Esophagus muscularis mucosa (tissue), 4 donors: Measurements from ENCODE around the gene CHST6. TPM values are rescaled to one million over a fixed set of nuclear protein-coding genes. Genes with fewer than 3 reads are reported as not detected.
"Not testable (repeated sequence)": the region's sequence is repeated elsewhere in the genome, so short reads cannot be mapped to it uniquely, and the experiment has no call there.

Source experiments
- DNase-seq: peaks from one replicate; pipeline ENCODE4 v3.0.0-alpha.2; 2017; ENCODE audit errors: extremely low spot score
- H3K27ac ChIP-seq, 4 donors: fragments of 200-600 bp; sonication (generic); replicated peaks in 1 of 4; 1 replicate in 3 of 4; 2 replicates in 1 of 4; pipeline ENCODE4 v1.5.1; 2016 to 2019; ENCODE audit warnings: mild to moderate bottlenecking in 1 of 4
- H3K27me3 ChIP-seq, 4 donors: fragments of 200-600 bp; sonication (generic); one replicate each; pipeline versions ENCODE4 v1.5.1 to v1.6.0; 2016 to 2019
- H3K36me3 ChIP-seq, 4 donors: fragments of 200-600 bp; sonication (generic); one replicate each; pipeline ENCODE4 v1.5.1; 2016 to 2019
- H3K4me1 ChIP-seq, 4 donors: fragments of 200-600 bp; sonication (generic); one replicate each; pipeline ENCODE4 v1.5.1; 2016 to 2019
- H3K4me3 ChIP-seq, 4 donors: fragments of 200-600 bp; sonication (generic); 1 replicate in 2 of 4; 2 replicates in 2 of 4; pipeline ENCODE4 v1.5.1; 2016 to 2019; ENCODE audit warnings: mild to moderate bottlenecking in 4 of 4, moderate library complexity in 1 of 4
- H3K9me3 ChIP-seq, 4 donors: fragments of 200-600 bp; sonication (generic); 1 replicate in 3 of 4; 2 replicates in 1 of 4; pipeline ENCODE4 v1.5.1; 2016 to 2019
- EP300 ChIP-seq: sonication (generic); formaldehyde crosslinking; IDR thresholded peaks from one replicate; pipeline ENCODE4 v1.6.1; 2017; ENCODE audit warnings: antibody characterized with exemption
- POLR2A ChIP-seq: fragments of 450-650 bp; IDR thresholded peaks from one replicate; pipeline ENCODE4 v1.6.1; 2017; ENCODE audit warnings: antibody characterized with exemption, moderate library complexity, mild to moderate bottlenecking, low read depth
- POLR2AphosphoS5 ChIP-seq, 2 donors: sonication (generic); formaldehyde crosslinking; IDR thresholded peaks; one replicate each; pipeline ENCODE4 v1.6.1; 2017; ENCODE audit warnings: antibody characterized with exemption in 2 of 2
- WGBS: methylation state at CpG from one replicate; pipeline ENCODE4 v1.1.5; 2018; 5-methylcytosine and 5-hydroxymethylcytosine counted together
- intact Hi-C: fragments of 100-400 bp; cut with DNase I; formaldehyde crosslinking; loops from one replicate; pipeline ENCODE4 v1.15.1; 2023
- total RNA-seq, 4 donors: library from RNA; depleted of rRNA; stranded (reverse); fragments of >200 nt; gene quantifications; one replicate each; pipeline versions ENCODE4 v1.1.0 to v1.2.1, GENCODE V29; 2016
- TF ChIP-seq, protein P1 (sequence below), 3 experiments: fragments of 200-600 bp in 2 of 3; fragments of 450-650 bp in 1 of 3; sonication (generic) in 2 of 3; IDR thresholded peaks; one replicate each; pipeline ENCODE4 v1.5.1; 2017 to 2019; ENCODE audit warnings: antibody characterized with exemption in 3 of 3, mild to moderate bottlenecking in 2 of 3, moderate library complexity in 1 of 3

The CHST6 gene
- total RNA-seq, 4 donors from 2014 or later = 0.33 to 2.4 (median 0.90) TPM

DNA sequence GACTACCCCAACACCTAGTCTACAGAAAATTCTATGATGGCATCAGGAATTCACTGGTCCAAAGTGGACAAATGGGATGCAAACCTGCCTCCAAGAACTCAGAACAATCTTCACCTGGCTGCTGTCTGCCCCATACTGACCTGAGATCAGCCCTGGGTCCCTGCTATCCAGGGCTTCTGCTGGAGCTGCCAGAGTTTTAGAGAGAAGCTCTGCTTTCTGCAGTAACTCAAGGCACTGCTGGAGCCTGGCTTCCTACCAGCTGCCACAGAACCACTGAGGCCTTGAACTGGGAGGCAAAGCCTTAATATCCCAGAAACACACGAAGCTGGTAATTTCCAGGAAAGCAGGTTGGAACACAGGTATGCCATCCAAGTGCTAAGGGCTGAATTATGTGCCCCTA lies 38.3 kb downstream of the CHST6 start:
- DNase-seq = no peak
- TF ChIP-seq EP300 (no peak), POLR2AphosphoS5 (IDR thresholded peaks at IDR 0.05) (no peak), POLR2A (no peak)
- TF ChIP-seq, protein P1, sequence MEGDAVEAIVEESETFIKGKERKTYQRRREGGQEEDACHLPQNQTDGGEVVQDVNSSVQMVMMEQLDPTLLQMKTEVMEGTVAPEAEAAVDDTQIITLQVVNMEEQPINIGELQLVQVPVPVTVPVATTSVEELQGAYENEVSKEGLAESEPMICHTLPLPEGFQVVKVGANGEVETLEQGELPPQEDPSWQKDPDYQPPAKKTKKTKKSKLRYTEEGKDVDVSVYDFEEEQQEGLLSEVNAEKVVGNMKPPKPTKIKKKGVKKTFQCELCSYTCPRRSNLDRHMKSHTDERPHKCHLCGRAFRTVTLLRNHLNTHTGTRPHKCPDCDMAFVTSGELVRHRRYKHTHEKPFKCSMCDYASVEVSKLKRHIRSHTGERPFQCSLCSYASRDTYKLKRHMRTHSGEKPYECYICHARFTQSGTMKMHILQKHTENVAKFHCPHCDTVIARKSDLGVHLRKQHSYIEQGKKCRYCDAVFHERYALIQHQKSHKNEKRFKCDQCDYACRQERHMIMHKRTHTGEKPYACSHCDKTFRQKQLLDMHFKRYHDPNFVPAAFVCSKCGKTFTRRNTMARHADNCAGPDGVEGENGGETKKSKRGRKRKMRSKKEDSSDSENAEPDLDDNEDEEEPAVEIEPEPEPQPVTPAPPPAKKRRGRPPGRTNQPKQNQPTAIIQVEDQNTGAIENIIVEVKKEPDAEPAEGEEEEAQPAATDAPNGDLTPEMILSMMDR (IDR thresholded peaks at IDR 0.05) = no peak
- intact Hi-C loops = no loop called here
- WGBS = 70% methylated on average over 1 of the region's 1 CpG
- Histone ChIP-seq H3K27me3 (no peaks in the 10 kb centered on the region), H3K4me1 (peaks cover 21 to 49% (median 25%) of the 10 kb centered on the region in 4 donors), H3K4me3 (no peak overlapping the region), H3K27ac (no peak overlapping the region), H3K36me3 (no peaks in the 10 kb centered on the region), H3K9me3 (no peaks in the 10 kb centered on the region)

DNA sequence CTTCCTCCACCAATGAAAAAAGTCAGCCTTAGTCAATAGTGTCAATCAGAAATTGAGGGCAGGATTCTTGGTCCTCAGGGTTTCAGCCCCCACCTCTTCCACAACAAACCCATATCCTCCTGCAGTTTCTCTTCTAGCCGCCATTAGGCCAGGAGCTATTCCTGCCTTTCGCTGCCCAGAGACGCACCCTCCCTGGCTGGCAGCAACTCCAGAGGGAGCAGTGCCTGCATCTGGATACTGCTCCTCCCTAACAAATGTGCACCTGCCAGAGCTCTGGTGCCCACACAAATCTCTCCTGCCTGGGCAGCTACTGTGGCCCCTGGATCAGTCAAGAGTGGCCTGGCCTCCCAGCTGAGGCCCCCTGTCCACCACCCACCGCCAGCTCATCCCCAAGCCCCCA lies 38.8 kb downstream of the CHST6 start:
- peaks cover 17 to 44% (median 22%) of the 10 kb centered on the region in 4 donors for H3K4me1 ChIP-seq
- intact Hi-C loops, H3K27ac ChIP-seq, H3K9me3 ChIP-seq, H3K4me3 ChIP-seq, DNase-seq, H3K27me3 ChIP-seq, H3K36me3 ChIP-seq: not testable (repeated sequence)
- WGBS = 83% methylated on average over 2 of the region's 4 CpGs

DNA sequence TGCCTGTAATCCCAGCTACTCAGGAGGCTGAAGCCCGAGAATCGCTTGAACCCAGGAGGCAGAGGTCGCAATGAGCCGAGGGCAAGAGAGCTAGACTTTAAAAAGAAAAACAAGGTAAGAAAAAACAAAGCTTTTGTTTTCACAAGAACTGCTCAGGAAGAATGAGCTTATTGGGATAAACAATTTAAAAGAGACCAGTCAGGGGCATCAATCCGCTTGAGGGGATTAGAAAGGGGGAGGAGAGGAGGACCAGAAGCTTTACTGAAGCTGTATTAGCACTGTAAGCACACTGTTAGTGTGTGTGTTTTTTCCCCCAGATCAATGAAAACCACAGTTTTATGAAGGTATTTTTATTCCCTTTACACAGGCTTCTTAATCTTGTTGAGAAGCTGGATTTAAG lies 39.6 kb downstream of the CHST6 start:
- intact Hi-C loops = no loop called here
- H3K9me3 ChIP-seq = no peaks in the 10 kb centered on the region
- H3K27ac ChIP-seq = no peak overlapping the region
- WGBS = 65% methylated on average over 5 of the region's 5 CpGs
- H3K4me3 ChIP-seq = no peak overlapping the region
- peaks cover 9 to 38% (median 18%) of the 10 kb centered on the region in 4 donors for H3K4me1 ChIP-seq
- TF ChIP-seq POLR2AphosphoS5 (IDR thresholded peaks at IDR 0.05) (no peak), POLR2A (no peak), EP300 (no peak)
- TF ChIP-seq, protein P1 (IDR thresholded peaks at IDR 0.05) = no peak
- DNase-seq = no peak
- no peaks in the 10 kb centered on the region for H3K27me3 ChIP-seq
- peaks cover 0 to 9% (median 8%) of the 10 kb centered on the region in 4 donors for H3K36me3 ChIP-seq

DNA sequence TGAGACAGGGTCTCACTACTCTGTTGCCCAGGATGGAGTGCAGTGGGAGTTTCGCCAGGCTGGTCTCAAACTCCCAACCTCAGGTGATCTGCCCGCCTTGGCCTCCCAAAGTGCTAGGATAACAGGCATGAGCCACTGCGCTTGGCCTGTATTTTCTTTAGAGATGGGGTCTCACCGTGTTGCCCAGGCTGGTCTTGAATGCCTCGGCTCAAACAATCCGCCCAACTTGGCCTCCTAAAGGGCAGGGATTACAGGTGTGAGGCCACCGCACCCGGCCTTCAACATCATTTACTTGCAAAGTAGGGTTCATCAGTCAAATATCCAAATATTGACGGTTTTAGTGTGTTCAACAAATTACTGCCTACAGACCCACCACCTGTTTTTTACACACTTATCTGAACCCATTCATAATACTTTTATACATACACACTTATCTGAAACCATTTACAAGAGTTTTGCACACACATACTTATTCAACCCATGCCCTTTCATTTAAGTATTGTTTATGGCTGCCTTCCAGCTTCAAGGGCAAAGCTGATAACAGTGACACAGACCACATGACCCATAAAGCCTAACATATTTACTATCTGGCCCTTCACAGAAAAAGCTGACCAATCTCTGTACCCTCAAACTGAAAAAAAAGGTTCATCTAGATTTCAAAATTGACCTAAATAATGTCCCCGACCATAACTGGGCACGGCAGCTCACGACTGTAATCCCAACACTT lies 42.6 kb downstream of the CHST6 start:
- TF ChIP-seq POLR2AphosphoS5 (IDR thresholded peaks at IDR 0.05) (no peak), EP300 (no peak), POLR2A (no peak)
- TF ChIP-seq, protein P1 (IDR thresholded peaks at IDR 0.05) = no peak
- intact Hi-C loops = no loop called here
- Histone ChIP-seq H3K27ac (no peak overlapping the region), H3K4me3 (no peak overlapping the region), H3K27me3 (no peaks in the 10 kb centered on the region), H3K36me3 (peaks cover 0 to 38% (median 20%) of the 10 kb centered on the region in 4 donors), H3K4me1 (peaks cover 0 to 26% (median 10%) of the 10 kb centered on the region in 4 donors), H3K9me3 (no peaks in the 10 kb centered on the region)
- DNase-seq = no peak
- WGBS = 95% methylated on average over 12 of the region's 12 CpGs

DNA sequence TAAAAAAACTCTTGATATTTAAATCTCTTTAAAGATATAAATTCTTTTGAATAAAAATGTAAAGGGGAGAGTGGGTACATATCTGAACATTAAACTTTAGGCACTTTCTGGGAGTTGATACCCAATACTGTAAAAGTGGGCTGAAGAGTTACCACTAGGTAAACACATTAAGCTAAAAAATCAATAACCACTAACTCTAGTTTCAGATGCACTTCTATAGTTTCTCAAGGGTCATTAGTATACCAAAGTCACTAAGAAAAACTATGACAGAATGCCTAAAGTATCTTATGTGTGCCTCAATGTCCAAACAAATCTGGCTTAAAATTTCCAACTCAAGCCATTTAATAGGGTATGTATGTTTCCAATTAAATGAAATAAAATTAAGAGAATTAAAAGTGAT lies 48.8 kb downstream of the CHST6 start:
- no peak for DNase-seq
- no peak for TF ChIP-seq POLR2A
- TF ChIP-seq EP300 = no peak
- H3K4me1 ChIP-seq = peaks cover 0 to 4% (median 0%) of the 10 kb centered on the region in 4 donors
- no peak overlapping the region for H3K4me3 ChIP-seq
- peaks cover 0 to 50% (median 21%) of the 10 kb centered on the region in 4 donors for H3K36me3 ChIP-seq
- intact Hi-C loops = no loop called here
- no peak overlapping the region for H3K27ac ChIP-seq
- H3K27me3 ChIP-seq = no peaks in the 10 kb centered on the region
- no peaks in the 10 kb centered on the region for H3K9me3 ChIP-seq
